Neutrophil (primary cell): ENCODE results near the gene DNM1.

Experiments used
- H3K27ac ChIP-seq: fragments of 200-600 bp; sonication (generic); 2 replicates; pipeline ENCODE4 v1.5.1; 2016; ENCODE audit warnings: mild to moderate bottlenecking, moderate library complexity
- H3K27me3 ChIP-seq: fragments of 200-600 bp; sonication (generic); 2 replicates; pipeline ENCODE4 v1.6.0; 2016; ENCODE audit warnings: mild to moderate bottlenecking
- H3K36me3 ChIP-seq: fragments of 200-600 bp; sonication (generic); 2 replicates; pipeline ENCODE4 v1.5.1; 2017
- H3K4me1 ChIP-seq, 2 experiments: fragments of 200-600 bp in 1 of 2; sonication (generic) in 1 of 2; 1 replicate in 1 of 2; 2 replicates in 1 of 2; pipeline versions ENCODE4 v1.5.1 to v1.6.1; 2013 to 2016; ENCODE audit warnings: low read depth in 1 of 2, low read length in 1 of 2, mild to moderate bottlenecking in 1 of 2, moderate library complexity in 1 of 2; ENCODE audit not compliant: control insufficient read depth in 1 of 2, insufficient read depth in 1 of 2
- H3K4me3 ChIP-seq, 2 experiments: fragments of 200-600 bp in 1 of 2; sonication (generic) in 1 of 2; 1 replicate in 1 of 2; 2 replicates in 1 of 2; pipeline ENCODE4 v1.5.1; 2013 to 2016; ENCODE audit warnings: low read depth in 1 of 2, low read length in 1 of 2, mild to moderate bottlenecking in 1 of 2, moderate library complexity in 1 of 2
- H3K9me3 ChIP-seq: fragments of 200-600 bp; sonication (generic); 2 replicates; pipeline ENCODE4 v1.5.1; 2016
- CTCF ChIP-seq: fragments of 200-600 bp; sonication (generic); IDR thresholded peaks from 2 replicates; pipeline ENCODE4 v1.5.1; 2016; ENCODE audit warnings: antibody characterized with exemption

Gene DNM1

GRCh38 chr9:128211186-128211980 is 8.2 kb downstream of the DNM1 start:
- Histone ChIP-seq H3K4me1 (no peaks in the 10 kb centered on the region), H3K27ac (no peak overlapping the region)
- no peak for TF ChIP-seq CTCF

GRCh38 chr9:128211981-128212281 is 8.8 kb downstream of the DNM1 start:
- H3K27me3 ChIP-seq = peaks cover 6% of the 10 kb centered on the region
- H3K4me3 ChIP-seq = no peak overlapping the region
- no peaks in the 10 kb centered on the region for H3K9me3 ChIP-seq
- H3K27ac ChIP-seq = no peak overlapping the region
- no peaks in the 10 kb centered on the region for H3K36me3 ChIP-seq
- no peak for TF ChIP-seq CTCF
- H3K4me1 ChIP-seq = no peaks in the 10 kb centered on the region

More at GRCh38 chr9:128211186-128211980, 8.2 kb downstream of the DNM1 start:
- peaks cover 12% of the 10 kb centered on the region for H3K27me3 ChIP-seq
- no peak overlapping the region for H3K4me3 ChIP-seq
- no peaks in the 10 kb centered on the region for H3K36me3 ChIP-seq
- no peaks in the 10 kb centered on the region for H3K9me3 ChIP-seq

GRCh38 chr9:128213746-128214497 is 10.7 kb downstream of the DNM1 start:
- no peak overlapping the region for H3K4me3 ChIP-seq
- H3K27ac ChIP-seq = no peak overlapping the region
- no peaks in the 10 kb centered on the region for H3K9me3 ChIP-seq
- H3K4me1 ChIP-seq = peaks cover 13 to 15% of the 10 kb centered on the region in 2 experiments
- no peak for TF ChIP-seq CTCF
- peaks cover 9% of the 10 kb centered on the region for H3K27me3 ChIP-seq
- H3K36me3 ChIP-seq = no peaks in the 10 kb centered on the region

- no peaks in the 10 kb centered on the region for H3K9me3 ChIP-seq
- H3K27me3 ChIP-seq = peaks cover 9% of the 10 kb centered on the region
- H3K4me3 ChIP-seq = no peak overlapping the region
- no peak overlapping the region for H3K27ac ChIP-seq
- H3K36me3 ChIP-seq = no peaks in the 10 kb centered on the region
- peaks cover 13 to 18% of the 10 kb centered on the region in 2 experiments for H3K4me1 ChIP-seq
- no peak for TF ChIP-seq CTCF
Observed at GRCh38 chr9:128214571-128215490, 11.7 kb downstream of the DNM1 start.
